HFFc6 (cell line): ENCODE data around the gene ZNF394. TPM values are rescaled to one million over a fixed set of nuclear protein-coding genes. Genes with fewer than 3 reads are reported as not detected.

Experiments used
- DNase-seq: peaks from one replicate; pipeline ENCODE4 v3.0.0-alpha.2; 2018
- H3K27ac Mint-ChIP-seq: 2 replicates; pipeline ENCODE4 v1.8.0; 2020; ENCODE audit warnings: mild to moderate bottlenecking, mixed read lengths
- H3K27me3 Mint-ChIP-seq: 2 replicates; pipeline ENCODE4 v1.8.0; 2021; ENCODE audit warnings: mild to moderate bottlenecking, moderate library complexity, mixed read lengths; ENCODE audit not compliant: insufficient read depth
- H3K36me3 Mint-ChIP-seq: 2 replicates; pipeline ENCODE4 v1.8.0; 2021; ENCODE audit warnings: low read depth, mixed read lengths
- H3K4me1 Mint-ChIP-seq: 2 replicates; pipeline ENCODE4 v1.8.0; 2020; ENCODE audit warnings: low read depth, mixed read lengths
- H3K4me3 Mint-ChIP-seq: 2 replicates; pipeline ENCODE4 v1.8.0; 2020; ENCODE audit warnings: mild to moderate bottlenecking, moderate library complexity, mixed read lengths
- H3K9me3 Mint-ChIP-seq: 2 replicates; pipeline ENCODE4 v1.8.0; 2020; ENCODE audit warnings: mild to moderate bottlenecking, mixed read lengths
- total RNA-seq, 6 experiments: library from RNA; stranded (reverse); fragmentation: NEBNext Ultra II Directional; extraction: Animal tissue kit (Norgen Biotek cat#: 25700); gene quantifications; 2 replicates in 1 of 6; 3 replicates in 5 of 6; pipeline ENCODE4 v1.2.3, GENCODE V29; 2021
- TF ChIP-seq, protein P1 (sequence below): fragments of 200-600 bp; sonication (generic); IDR thresholded peaks from 2 replicates; pipeline ENCODE4 v1.5.0; 2021; ENCODE audit warnings: antibody characterized with exemption, mild to moderate bottlenecking

Gene ZNF394
- total RNA-seq, 6 experiments from 2014 or later: 12.7 to 15.1 (median 14.4) TPM

DNA sequence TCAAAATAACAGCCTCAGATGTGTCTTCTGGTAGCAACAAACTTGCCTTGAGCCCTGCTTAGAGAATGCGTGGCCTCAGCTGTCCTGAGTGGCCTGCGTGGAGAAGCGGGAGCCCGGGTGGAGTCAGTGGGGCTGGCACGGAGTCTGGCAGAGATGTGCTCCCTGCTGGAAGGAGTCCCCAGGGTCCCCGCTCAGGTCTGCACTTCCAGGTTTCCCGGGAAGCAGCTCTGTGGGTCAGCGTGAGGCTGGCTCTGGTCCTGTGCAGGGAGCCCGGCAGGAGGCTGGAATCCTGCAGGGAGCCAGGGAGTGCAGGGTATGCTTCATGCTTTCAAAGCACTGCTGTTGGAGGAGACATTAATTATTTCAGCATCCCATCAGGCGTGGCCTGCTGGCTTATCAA, 51.2 kb downstream of the ZNF394 start:
- no peak for DNase-seq
- Mint-ChIP-seq H3K9me3 (no peaks in the 10 kb centered on the region), H3K4me1 (no peaks in the 10 kb centered on the region), H3K4me3 (no peak overlapping the region), H3K27ac (no peak overlapping the region), H3K36me3 (peaks cover 28% of the 10 kb centered on the region), H3K27me3 (no peaks in the 10 kb centered on the region)
- TF ChIP-seq, protein P1, sequence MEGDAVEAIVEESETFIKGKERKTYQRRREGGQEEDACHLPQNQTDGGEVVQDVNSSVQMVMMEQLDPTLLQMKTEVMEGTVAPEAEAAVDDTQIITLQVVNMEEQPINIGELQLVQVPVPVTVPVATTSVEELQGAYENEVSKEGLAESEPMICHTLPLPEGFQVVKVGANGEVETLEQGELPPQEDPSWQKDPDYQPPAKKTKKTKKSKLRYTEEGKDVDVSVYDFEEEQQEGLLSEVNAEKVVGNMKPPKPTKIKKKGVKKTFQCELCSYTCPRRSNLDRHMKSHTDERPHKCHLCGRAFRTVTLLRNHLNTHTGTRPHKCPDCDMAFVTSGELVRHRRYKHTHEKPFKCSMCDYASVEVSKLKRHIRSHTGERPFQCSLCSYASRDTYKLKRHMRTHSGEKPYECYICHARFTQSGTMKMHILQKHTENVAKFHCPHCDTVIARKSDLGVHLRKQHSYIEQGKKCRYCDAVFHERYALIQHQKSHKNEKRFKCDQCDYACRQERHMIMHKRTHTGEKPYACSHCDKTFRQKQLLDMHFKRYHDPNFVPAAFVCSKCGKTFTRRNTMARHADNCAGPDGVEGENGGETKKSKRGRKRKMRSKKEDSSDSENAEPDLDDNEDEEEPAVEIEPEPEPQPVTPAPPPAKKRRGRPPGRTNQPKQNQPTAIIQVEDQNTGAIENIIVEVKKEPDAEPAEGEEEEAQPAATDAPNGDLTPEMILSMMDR: no peak

DNA sequence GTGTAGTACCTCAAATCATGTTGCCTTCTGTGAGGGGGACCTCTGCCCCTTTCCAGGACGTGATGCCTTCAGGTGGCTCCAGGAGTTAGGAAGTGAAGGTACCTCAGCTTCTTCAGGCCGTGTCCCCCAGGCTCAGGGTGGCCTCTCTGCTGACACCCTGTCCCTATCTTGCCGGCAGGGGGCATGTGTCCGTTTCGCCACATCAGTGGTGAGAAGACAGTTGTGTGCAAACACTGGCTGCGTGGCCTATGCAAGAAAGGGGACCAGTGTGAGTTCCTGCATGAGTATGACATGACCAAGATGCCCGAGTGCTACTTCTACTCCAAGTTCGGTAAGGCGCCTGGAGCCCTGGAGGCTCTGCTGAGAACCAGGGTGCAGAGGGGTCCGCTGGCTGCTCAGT, 52.1 kb downstream of the ZNF394 start:
- Mint-ChIP-seq H3K27ac (no peak overlapping the region), H3K36me3 (peaks cover 28% of the 10 kb centered on the region), H3K4me1 (no peaks in the 10 kb centered on the region), H3K27me3 (no peaks in the 10 kb centered on the region), H3K9me3 (no peaks in the 10 kb centered on the region), H3K4me3 (no peak overlapping the region)
- DNase-seq: no peak
- TF ChIP-seq, protein P1: peak; percentile 39; the same call in 1 of the 2 replicates

DNA sequence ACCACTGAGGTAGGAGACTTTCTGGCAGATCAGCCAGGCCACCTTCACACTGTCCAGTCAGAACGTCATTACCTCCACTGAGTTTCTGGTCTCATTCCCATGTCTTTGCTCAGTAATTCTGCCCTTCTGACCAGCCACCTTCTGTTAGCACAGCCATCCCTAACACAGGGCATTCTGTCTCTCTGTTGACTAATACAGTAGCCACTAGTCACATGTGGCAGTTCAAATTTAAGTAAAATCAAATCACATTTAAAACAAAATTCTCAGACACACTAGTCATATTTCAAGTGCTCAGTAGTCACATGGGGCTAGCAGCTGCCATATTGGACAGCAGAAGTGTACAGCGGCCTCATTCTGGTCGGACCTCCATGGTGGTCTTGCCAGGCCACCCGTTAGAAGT, 54.0 kb downstream of the ZNF394 start:
- H3K36me3 Mint-ChIP-seq: peaks cover 34% of the 10 kb centered on the region
- peak overlapping the region; percentile 63 for H3K27ac Mint-ChIP-seq
- no peak overlapping the region for H3K4me3 Mint-ChIP-seq
- DNase-seq: no peak
- TF ChIP-seq, protein P1: no peak
- no peaks in the 10 kb centered on the region for H3K9me3 Mint-ChIP-seq
- H3K27me3 Mint-ChIP-seq: peaks cover 2% of the 10 kb centered on the region; the same call in 1 of the 2 replicates
- H3K4me1 Mint-ChIP-seq: peaks cover 5% of the 10 kb centered on the region; the same call in 1 of the 2 replicates

Other genes with a start within 250 kb of the ZNF394 start
- gene MYH16, start 227.4 kb downstream of the ZNF394 start, total RNA-seq: under 1 TPM in 1 of 6 experiments, not detected in 5; 0.05 TPM
- gene ARPC1A, start 174.4 kb downstream of the ZNF394 start, total RNA-seq: 100 to 1,000 TPM; 261 to 285 (median 281) TPM
- 100 to 1,000 TPM; 233 to 281 (median 249) TPM for gene ARPC1B, start 125.6 kb downstream of the ZNF394 start, total RNA-seq
- gene PDAP1, start 91.7 kb downstream of the ZNF394 start, total RNA-seq: 100 to 1,000 TPM; 148 to 213 (median 180) TPM
- gene BUD31, start 91.3 kb downstream of the ZNF394 start, total RNA-seq: 100 to 1,000 TPM; 134 to 147 (median 146) TPM
- gene PTCD1, start 61.5 kb downstream of the ZNF394 start, total RNA-seq: 1 to 10 TPM; 4.5 to 8.6 (median 6.7) TPM
- 10 to 100 TPM; 26.7 to 34.0 (median 29.2) TPM for gene CPSF4, start 61.3 kb downstream of the ZNF394 start, total RNA-seq
- 100 to 1,000 TPM; 388 to 466 (median 440) TPM for gene ATP5MF, start 34.1 kb downstream of the ZNF394 start, total RNA-seq
- gene ZNF789, start 27.4 kb downstream of the ZNF394 start, total RNA-seq: 1 to 10 TPM; 5.2 to 6.4 (median 5.6) TPM
- gene ZKSCAN5, start 4.4 kb upstream of the ZNF394 start, total RNA-seq: 10 to 100 TPM in 5 of 6 experiments, 1 to 10 TPM in 1; 10.0 to 12.8 (median 11.3) TPM
- gene FAM200A, start 51.8 kb upstream of the ZNF394 start, total RNA-seq: 1 to 10 TPM; 3.6 to 5.5 (median 5.3) TPM
- 10 to 100 TPM; 38.6 to 50.0 (median 43.5) TPM for gene ZNF655, start 58.4 kb upstream of the ZNF394 start, total RNA-seq
- 1 to 10 TPM in 1 of 6 experiments, under 1 TPM in 5; 0.24 to 1.4 (median 0.52) TPM for gene TMEM225B, start 98.0 kb upstream of the ZNF394 start, total RNA-seq
- gene ZSCAN25, start 116.7 kb upstream of the ZNF394 start, total RNA-seq: 10 to 100 TPM in 3 of 6 experiments, 1 to 10 TPM in 3; 9.3 to 12.6 (median 9.9) TPM
- 1 to 10 TPM in 2 of 6 experiments, under 1 TPM in 4; 0.30 to 1.8 (median 0.48) TPM for gene CYP3A5, start 179.7 kb upstream of the ZNF394 start, total RNA-seq
- under 1 TPM in 1 of 6 experiments, not detected in 5; 0.09 TPM for gene CYP3A7, start 234.9 kb upstream of the ZNF394 start, total RNA-seq